GM21367 (cell line): ENCODE results near the gene BANP.
"Not testable (repeated sequence)": the region's sequence is repeated elsewhere in the genome, so short reads cannot be mapped to it uniquely, and the experiment has no call there.

Source experiments
- ATAC-seq: cut with Tn5 transposase; IDR thresholded peaks from one replicate; pipeline ENCODE4 v1.9.1; 2021; ENCODE audit not compliant: unreplicated experiment

The BANP gene

GRCh38 chr16:88045361-88045760 is 94.1 kb downstream of the BANP start:
- not testable (repeated sequence) for ATAC-seq

- peak; percentile 51 for ATAC-seq
These were observed 94.6 kb downstream of the BANP start for GRCh38 chr16:88045820-88046303.

DNA sequence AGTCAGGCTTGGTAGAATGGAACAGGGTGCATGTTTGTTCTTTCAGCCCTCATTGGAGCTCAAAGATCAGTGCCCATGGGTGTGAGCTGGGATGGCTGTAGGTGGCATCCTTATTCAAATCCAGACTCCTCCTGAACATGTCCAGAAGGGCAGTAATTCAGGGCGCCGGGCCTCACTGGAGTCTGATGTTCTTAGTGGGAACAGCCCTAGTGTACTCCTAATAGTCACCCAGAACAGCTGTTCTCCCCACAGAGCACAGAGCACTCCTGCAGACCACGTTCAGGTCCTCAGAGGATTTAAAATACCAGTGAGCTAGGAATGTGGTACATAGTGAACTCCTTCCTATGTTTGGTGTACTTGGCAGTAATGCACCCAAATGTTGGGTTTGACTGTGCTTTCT is 96.2 kb downstream of the BANP start:
- no peak for ATAC-seq

- ATAC-seq = no peak
These were observed 97.8 kb downstream of the BANP start for GRCh38 chr16:88048985-88049384.

GRCh38 chr16:88049561-88050545 is 98.6 kb downstream of the BANP start:
- no peak for ATAC-seq

DNA sequence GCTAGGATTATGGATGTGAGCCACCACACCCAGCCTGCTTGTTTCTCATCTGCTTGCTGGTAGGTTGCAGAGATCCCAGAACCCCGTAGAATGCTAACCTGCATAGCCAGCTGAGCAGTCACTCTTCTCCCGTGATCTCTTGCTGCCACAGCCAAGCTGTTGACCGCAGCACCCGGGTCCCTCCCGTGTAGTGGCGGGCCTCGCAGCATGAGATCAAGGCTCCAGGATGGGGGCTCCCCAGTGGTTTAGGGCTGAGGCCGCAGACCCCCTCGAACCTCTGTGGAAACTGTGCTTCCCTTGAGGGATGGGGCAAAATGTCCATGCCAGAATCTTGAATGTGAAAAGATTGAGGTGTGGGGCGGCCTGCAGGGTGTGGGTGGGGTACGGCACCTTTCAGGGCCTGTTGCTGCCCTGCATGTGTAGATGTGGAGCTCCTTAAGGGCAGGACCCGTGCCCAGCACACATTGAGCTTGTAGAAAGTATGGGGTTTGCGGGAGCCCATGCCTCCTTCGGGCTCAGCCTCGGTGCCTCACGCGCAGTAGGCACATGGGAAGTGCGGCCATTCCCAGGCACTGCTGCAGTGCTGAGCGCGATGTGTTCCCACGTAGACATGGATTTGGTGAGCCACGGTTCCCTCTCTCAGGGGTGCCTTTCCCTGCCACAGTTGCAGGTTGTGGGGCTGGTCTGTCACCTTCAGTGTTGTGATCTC is 99.9 kb downstream of the BANP start:
- ATAC-seq = no peak

DNA sequence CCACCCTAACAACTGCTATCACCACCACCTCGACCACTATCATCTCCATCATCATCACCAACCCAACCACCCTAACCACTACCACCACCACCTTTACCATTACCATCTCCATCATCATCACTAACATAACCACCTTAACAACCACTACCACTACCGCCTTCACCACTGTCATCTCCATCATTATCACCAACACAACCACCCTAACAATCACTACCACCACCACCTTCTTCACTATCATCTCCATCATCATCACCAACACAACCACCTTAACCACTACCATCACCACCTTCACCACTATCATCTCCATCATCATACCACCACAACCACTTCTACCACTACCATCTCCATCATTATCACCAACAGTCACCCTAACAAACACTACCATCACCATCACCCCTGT is 101.4 kb downstream of the BANP start:
- no peak for ATAC-seq

GRCh38 chr16:88053479-88053878 is 102.2 kb downstream of the BANP start:
- not testable (repeated sequence) for ATAC-seq

DNA sequence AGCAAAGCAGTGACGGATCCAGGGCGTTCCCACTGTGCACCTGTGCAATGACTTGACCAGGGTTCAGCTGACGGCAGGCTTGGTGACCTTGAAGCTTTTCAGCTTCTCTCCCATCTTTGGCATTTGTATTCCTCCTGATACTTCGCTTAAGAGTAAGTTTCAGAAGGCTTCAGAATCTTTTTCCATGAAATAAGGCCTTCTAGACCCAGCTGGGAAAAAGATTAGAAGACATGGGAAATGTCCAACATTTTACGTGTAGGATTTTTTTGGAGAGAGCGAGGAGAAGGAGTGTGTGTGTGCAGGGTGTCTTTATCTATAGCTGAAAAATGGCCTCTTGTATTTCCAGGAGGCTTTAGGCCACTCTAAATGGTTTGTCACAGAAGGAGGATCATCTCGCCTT is 104.1 kb downstream of the BANP start:
- ATAC-seq = no peak

GRCh38 chr16:88056212-88056611 is 105.0 kb downstream of the BANP start:
- ATAC-seq = no peak

DNA sequence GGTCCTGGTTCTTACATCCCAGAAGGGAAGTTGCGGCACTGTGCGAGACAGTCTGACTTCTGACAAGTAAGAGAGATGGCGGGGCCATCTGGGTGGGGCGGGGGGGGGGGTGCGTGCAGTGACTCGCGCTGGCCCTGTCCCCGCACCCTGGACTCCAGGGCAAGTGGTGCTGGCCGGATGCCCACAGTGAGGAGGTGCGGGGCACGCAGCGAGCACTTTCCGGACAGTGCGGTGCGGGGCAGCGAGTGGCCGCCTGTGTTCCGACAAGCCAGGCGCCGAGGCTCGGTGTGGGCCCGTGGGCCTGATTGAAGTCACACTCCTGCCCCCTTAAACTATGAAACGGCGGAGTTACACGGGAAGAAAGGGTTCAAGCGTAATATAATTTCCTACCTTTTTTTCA is 106.4 kb downstream of the BANP start:
- no peak for ATAC-seq

DNA sequence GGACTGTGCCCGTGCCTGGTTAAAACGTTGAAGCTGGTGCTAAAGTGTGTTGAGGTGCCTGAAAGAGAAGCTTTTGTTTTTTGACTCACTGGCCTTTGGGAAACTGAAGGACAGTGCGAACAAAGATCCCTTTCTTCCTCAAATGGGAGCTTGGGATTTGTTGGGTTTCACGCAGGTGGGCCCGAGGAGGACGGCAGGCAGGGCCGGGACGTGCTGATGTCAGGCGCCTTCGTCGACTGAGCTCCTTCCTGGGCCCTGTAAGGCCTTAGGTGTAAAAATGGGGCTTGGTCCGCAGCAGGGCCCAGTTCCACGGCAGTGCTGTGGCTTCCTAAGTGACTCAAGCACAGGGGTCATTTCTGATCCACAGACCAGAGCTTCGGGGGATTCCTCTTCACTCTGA is 106.9 kb downstream of the BANP start:
- ATAC-seq = no peak

GRCh38 chr16:88058817-88059216 is 107.6 kb downstream of the BANP start:
- no peak for ATAC-seq

- no peak for ATAC-seq
These were observed 108.6 kb downstream of the BANP start for GRCh38 chr16:88059701-88060386.

DNA sequence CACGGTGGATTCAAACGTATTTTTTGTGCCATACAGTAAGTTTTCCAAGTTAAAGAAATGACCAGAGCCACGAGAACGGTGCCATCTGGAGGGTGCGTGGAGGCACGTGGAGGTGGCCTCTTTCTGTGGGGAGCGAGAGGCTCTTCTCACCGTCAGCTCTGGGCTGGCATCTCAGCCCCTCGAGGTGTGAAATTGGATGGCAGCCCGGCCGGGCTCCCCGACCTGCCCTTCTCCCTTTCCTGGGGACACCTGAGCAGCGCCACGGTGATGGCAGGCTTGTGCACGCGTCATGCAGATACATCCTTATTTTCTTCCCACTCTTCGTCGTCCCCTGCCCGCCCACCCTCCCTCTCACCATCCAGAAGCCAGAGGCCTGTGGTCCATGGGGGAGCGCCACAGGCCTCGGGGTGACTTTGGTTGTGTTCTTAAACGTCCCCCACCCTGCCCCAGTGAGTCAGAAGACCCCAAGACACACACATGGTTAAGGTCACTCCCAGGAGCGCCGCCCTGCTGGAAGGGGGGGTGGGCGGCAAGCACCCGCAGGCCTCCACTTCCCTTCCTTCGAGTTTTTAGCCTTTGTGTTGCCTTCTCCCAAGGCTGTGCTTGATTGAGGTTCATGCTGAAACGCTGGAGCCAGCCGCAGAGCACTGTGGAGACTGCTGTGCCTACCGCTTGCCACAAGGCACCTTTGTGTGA is 109.4 kb downstream of the BANP start:
- ATAC-seq = no peak

DNA sequence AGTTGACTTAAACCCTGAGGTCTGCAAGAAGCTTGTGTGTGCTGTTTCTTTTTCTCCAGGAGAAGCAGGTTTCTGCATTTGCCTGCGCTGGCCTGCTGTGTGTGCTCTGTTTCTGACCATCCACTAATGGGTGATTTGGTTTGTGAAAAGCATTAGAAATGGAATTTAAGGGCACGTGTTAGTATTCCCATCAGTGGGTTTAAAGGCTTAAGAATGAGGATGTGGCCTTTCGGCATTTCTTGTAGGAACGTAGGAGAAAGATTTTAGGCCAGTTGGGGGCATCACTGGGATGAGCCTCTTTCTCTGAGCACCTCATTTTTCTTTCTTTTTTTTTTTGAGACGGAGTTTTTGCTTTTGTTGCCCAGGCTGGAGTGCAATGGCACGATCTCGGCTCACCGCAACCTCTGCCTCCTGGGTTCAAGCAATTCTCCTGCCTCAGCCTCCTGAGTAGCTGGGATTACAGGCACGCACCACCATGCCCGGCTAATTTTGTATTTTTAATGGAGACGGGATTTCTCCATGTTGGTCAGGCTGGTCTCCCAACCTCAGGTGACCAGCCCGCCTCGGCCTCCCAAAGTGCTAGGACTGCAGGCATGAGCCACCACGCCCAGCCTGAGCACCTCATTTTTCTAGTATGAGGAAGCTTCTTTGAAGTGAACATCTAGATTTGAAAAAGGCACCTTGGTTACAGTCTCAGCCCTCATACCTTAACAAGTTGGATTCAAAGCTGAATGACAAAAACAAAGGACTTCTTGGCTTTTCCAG is 110.3 kb downstream of the BANP start:
- ATAC-seq = no peak

DNA sequence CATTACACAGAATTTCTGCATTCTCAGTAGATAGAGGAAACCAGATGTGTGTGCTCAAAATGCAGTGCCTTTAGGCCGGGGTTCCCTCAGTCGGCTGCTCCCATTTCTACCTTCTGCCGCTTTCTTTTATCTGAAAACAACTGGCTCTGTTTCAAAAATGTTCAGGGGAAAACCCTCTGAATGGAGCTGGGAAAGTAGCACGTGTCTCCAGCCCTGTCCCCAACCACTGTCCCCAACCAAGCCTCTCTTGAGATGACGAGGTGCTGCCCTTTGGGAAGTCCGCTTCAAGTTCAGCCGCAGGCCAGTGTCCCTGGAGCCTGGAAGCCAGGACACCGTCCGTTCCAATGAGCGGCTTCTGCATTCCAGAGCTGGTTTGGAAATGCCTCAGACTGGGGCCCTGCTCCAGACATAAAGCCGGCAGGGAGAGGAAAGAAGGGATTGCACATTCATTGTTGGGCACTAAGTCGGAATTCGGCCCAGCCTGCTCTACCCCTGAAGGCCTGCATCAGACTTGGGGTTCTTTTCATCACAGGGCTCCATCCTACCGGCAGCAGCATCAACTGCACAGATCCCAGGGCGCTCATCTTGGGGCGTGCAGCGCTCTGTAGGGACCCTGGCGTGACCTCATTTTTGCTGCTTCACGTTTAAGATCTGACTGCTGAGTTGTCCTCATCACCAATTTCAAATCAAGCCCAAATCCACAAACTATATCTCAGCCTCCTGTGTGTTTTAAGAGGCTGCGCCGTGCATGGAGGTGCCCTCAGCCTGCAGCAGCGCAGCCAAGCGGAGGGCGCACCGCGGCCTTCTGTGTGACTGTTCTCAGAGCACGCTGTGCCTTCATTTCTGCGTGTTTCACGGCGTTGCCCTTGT is 111.3 kb downstream of the BANP start:
- no peak for ATAC-seq

GRCh38 chr16:88063211-88063773 is 112.1 kb downstream of the BANP start:
- ATAC-seq = no peak
